Stimulated activated CD8-positive, alpha-beta memory T cell treated with anti-CD3 and anti-CD28 coated beads, Interleukin-12 subunit alpha, Interleukin-12 subunit beta, amount 100 ng/mL, for 24 hours (primary cell): ENCODE data around the gene ARL6IP6.

Experiments used
- DNase-seq: peaks from one replicate; pipeline ENCODE4 v3.0.0-alpha.2; 2020; ENCODE audit errors: extremely low read depth

Gene ARL6IP6

DNA sequence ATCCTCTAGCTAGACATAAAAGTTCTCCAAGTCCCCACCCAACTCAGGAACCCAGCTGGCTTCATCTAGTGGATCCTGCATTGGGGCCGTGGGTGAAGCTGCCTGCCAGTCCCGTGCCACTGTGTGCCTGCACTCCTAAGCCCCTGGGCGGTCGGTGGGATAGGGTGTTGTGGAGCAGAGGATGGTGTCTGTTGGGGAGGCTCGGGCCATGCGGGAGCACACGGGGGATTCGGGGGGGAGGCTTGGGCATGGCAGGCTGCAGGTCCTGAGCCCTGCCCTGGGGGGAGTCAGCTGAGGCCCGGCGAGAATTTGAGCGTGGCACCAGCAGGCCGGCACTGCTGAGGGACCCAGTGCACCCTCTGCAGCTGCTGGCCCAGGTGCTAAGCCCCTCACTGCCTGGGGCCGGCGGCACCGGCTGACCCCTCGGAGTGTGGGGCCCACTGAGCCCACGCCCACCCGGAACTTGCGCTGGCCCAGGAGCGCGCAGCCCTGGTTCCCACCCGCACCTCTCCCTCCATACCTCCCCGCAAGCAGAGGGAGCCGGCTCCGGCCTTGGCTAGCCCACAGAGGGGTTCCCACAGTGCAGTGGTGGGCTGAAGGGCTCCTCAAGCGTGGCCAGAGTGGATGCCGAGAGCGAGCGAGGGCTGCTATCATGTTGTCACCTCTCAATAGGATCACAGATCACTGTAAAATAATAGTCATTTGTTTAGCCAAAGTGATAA is 86.4 kb downstream of the ARL6IP6 start:
- no peak for DNase-seq

DNA sequence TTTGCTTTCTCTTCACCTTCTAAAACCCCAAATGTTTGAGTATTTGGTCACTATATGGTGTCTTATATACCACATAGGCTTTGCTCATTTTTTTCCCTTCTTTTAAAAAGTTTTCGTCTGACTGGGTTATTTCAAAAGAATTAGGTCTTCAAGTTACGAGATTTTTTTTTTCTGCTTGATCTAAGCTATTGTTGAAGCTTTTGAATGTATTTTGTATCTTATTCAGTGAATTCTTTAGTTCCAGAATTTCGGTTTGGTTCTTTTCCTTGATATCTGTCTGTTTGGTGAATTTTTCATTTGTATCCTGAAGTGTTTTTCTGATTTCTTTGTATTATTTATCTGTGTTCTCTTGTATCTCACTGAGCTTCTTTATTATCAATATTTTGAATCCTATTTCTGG is 93.5 kb downstream of the ARL6IP6 start:
- DNase-seq, result no peak
